HepG2 (cell line): Measurements from ENCODE around the gene PTPRU. TPM values are rescaled to one million over a fixed set of nuclear protein-coding genes. Genes with fewer than 3 reads are reported as not detected.

Experiments
- ATAC-seq: fragments of 200-7000 bp; cut with Tn5 transposase; 3 replicates; pipeline ENCODE4 v1.9.1; 2020; ENCODE audit warnings: mild to moderate bottlenecking, moderate library complexity
- BruUV-seq: library from RNA; stranded (reverse); fragments of 400-500 nt; replicated peaks from 2 replicates; lab custom pipeline; 2021; lab: Mats Ljungman, UMichigan
- CTCF ChIA-PET: fragments of 300-600 bp; formaldehyde crosslinking; extraction: SDS; loops from one replicate; lab custom pipeline; 2021; ENCODE audit warnings: low total read pairs, inconsistent platforms, low intra/inter-chr PET ratio; lab: Yijun Ruan, JAX
- POLR2A ChIA-PET: fragments of 350-600 bp; sonication (Branson Sonifier 250); formaldehyde crosslinking; loops from one replicate; lab custom pipeline; 2020; ENCODE audit warnings: antibody characterized with exemption, inconsistent platforms; lab: Yijun Ruan, JAX
- DNase-seq: peaks from one replicate; pipeline ENCODE4 v3.0.0-alpha.2; 2015; ENCODE audit warnings: low spot score
- FAIRE-seq: peaks from 3 replicates; lab custom pipeline; 2011; peaks lifted over from hg19 to GRCh38; lab: Jason Lieb, UNC
- H2AFZ ChIP-seq: one replicate; pipeline ENCODE4 v1.6.1; 2011; ENCODE audit warnings: low read length, inconsistent platforms
- H3K27ac ChIP-seq: fragments of 300-600 bp; 3 replicates; pipeline ENCODE4 v1.8.0; 2011; ENCODE audit warnings: mixed run types, mild to moderate bottlenecking, mixed read lengths, low read length, inconsistent platforms; ENCODE audit not compliant: insufficient read depth; ENCODE audit errors: extremely low read length
- H3K27me3 ChIP-seq, 2 experiments: fragments of 200-600 bp in 1 of 2; 2 replicates in 1 of 2; 3 replicates in 1 of 2; pipeline versions ENCODE4 v1.6.0 to v1.8.0; 2011; ENCODE audit warnings: low read length in 2 of 2, mild to moderate bottlenecking in 2 of 2, moderate library complexity in 2 of 2, inconsistent platforms in 1 of 2; ENCODE audit not compliant: insufficient read depth in 2 of 2, control insufficient read depth in 1 of 2
- H3K36me3 ChIP-seq, 2 experiments: fragments of 200-600 bp in 1 of 2; replicated peaks in 1 of 2; 2 replicates in 1 of 2; 3 replicates in 1 of 2; pipeline versions ENCODE4 v1.5.1 to v1.8.0; 2011; ENCODE audit warnings: low read length in 2 of 2, inconsistent platforms in 1 of 2; ENCODE audit not compliant: insufficient read depth in 2 of 2, control insufficient read depth in 1 of 2
- H3K4me1 ChIP-seq: 2 replicates; pipeline ENCODE4 v1.5.1; 2012; ENCODE audit warnings: low read length, inconsistent platforms; ENCODE audit not compliant: insufficient read depth
- H3K4me2 ChIP-seq: 2 replicates; pipeline ENCODE4 v1.6.0; 2011; ENCODE audit warnings: low read depth, low read length, inconsistent platforms
- H3K4me3 ChIP-seq, 3 experiments: fragments of 200-600 bp in 1 of 3; sonication (generic), shearing (Covaris generic) in 1 of 3; replicated peaks in 1 of 3; 2 replicates each; pipeline ENCODE4 v1.5.1; 2011 to 2016; ENCODE audit warnings: low read length in 3 of 3, inconsistent platforms in 2 of 3, low read depth in 2 of 3, mild to moderate bottlenecking in 2 of 3, control low read depth in 1 of 3, mixed read lengths in 1 of 3; ENCODE audit not compliant: insufficient read depth in 1 of 3
- H3K79me2 ChIP-seq: one replicate; pipeline ENCODE4 v1.6.1; 2011; ENCODE audit warnings: low read length, inconsistent platforms; ENCODE audit not compliant: insufficient read depth
- H3K9ac ChIP-seq: 2 replicates; pipeline ENCODE4 v1.6.0; 2011; ENCODE audit warnings: mild to moderate bottlenecking, low read depth, low read length, inconsistent platforms; ENCODE audit not compliant: insufficient read depth
- H3K9me3 ChIP-seq: 2 replicates; pipeline ENCODE4 v1.5.1; 2012; ENCODE audit warnings: mild to moderate bottlenecking, low read length
- H4K20me1 ChIP-seq: 2 replicates; pipeline ENCODE4 v1.6.0; 2011; ENCODE audit warnings: inconsistent platforms, mild to moderate bottlenecking, low read length, moderate library complexity; ENCODE audit not compliant: insufficient read depth
- HNRNPK ChIP-seq: fragments of 200-400 bp; formaldehyde crosslinking; IDR thresholded peaks from 2 replicates; pipeline ENCODE4 v1.6.1; 2018; ENCODE audit warnings: low read length, low read depth, moderate library complexity, mild to moderate bottlenecking; ENCODE audit not compliant: poor library complexity, severe bottlenecking
- JDP2 ChIP-seq: sonication (generic); formaldehyde crosslinking; IDR thresholded peaks from 2 replicates; pipeline ENCODE4 v1.8.1; 2022; ENCODE audit warnings: missing genetic modification reagents, borderline replicate concordance
- KDM5B ChIP-seq: sonication (generic); formaldehyde crosslinking; IDR thresholded peaks from 2 replicates; pipeline ENCODE4 v1.4.0; 2020; ENCODE audit warnings: missing genetic modification reagents, mild to moderate bottlenecking, borderline replicate concordance
- KLF11 ChIP-seq: IDR thresholded peaks from 2 replicates; pipeline ENCODE4 v1.6.1; 2016; ENCODE audit warnings: missing compliant biosample characterization
- NFRKB ChIP-seq: fragments of 450-650 bp; IDR thresholded peaks from 2 replicates; pipeline ENCODE4 v1.6.1; 2017
- PHF20 ChIP-seq: sonication (generic); formaldehyde crosslinking; IDR thresholded peaks from 2 replicates; pipeline ENCODE4 v1.5.0; 2020; ENCODE audit warnings: mild to moderate bottlenecking, missing genetic modification reagents
- SPEN ChIP-seq: sonication (generic); formaldehyde crosslinking; IDR thresholded peaks from 2 replicates; pipeline ENCODE4 v1.5.1; 2020; ENCODE audit warnings: low read depth, mild to moderate bottlenecking, missing genetic modification reagents
- TMF1 ChIP-seq: sonication (generic); formaldehyde crosslinking; IDR thresholded peaks from 2 replicates; pipeline ENCODE4 v1.8.1; 2022; ENCODE audit warnings: low read depth, missing genetic modification reagents
- ZNF296 ChIP-seq: sonication (generic); formaldehyde crosslinking; conservative IDR thresholded peaks from 2 replicates; pipeline ENCODE4 v1.5.0; 2020; ENCODE audit warnings: mild to moderate bottlenecking, missing genetic modification reagents
- ZNF432 ChIP-seq: sonication (generic); formaldehyde crosslinking; IDR thresholded peaks from 2 replicates; pipeline ENCODE4 v1.5.0; 2020; ENCODE audit warnings: missing genetic modification reagents, mild to moderate bottlenecking, borderline replicate concordance
- ZNF557 ChIP-seq: sonication (generic); formaldehyde crosslinking; IDR thresholded peaks from 2 replicates; pipeline ENCODE4 v1.4.0; 2020; ENCODE audit warnings: missing genetic modification reagents
- ZNF75D ChIP-seq: sonication (generic); formaldehyde crosslinking; IDR thresholded peaks from 2 replicates; pipeline ENCODE4 v1.8.1; 2023; ENCODE audit warnings: missing genetic modification reagents, mild to moderate bottlenecking, borderline replicate concordance
- WGBS: methylation state at CpG from one replicate; pipeline ENCODE4 v1.1.6; 2017; ENCODE audit warnings: low lambda C conversion rate; 5-methylcytosine and 5-hydroxymethylcytosine counted together
- in situ Hi-C: cut with HindIII; loops from 2 replicates; pipeline ENCODE4 v1.10.0; 2017; ENCODE audit warnings: low pct_unique_long_range_greater_than_20kb; ENCODE audit not compliant: extremely low pct_ligation_motif_present
- intact Hi-C: fragments of 100-400 bp; cut with micrococcal nuclease; formaldehyde crosslinking; loops from one replicate; pipeline ENCODE4 v1.10.0; 2022; ENCODE audit not compliant: unreplicated experiment
- polyA plus RNA-seq, 8 experiments: library from polyadenylated mRNA; depleted of rRNA in 3 of 8; stranded (reverse) in 7 of 8; unstranded in 1 of 8; fragments of >200 nt; fragmentation: Illumina TruSeq in 4 of 8; extraction: Trizol in 4 of 8; gene quantifications; 2 replicates each; pipeline versions ENCODE4 v1.2.1 to v1.2.3, GENCODE V29; 2011 to 2016; ENCODE audit warnings: low read depth in 4 of 8, missing spikeins in 1 of 8, mixed read lengths in 1 of 8; ENCODE audit not compliant: insufficient read depth in 1 of 8
- total RNA-seq, 5 experiments: library from RNA; depleted of rRNA; stranded (reverse); fragments of >200 nt; fragmentation: Illumina TruSeq; extraction: Trizol; gene quantifications; 2 replicates each; pipeline ENCODE4 v1.2.3, GENCODE V29; 2016; ENCODE audit warnings: low read depth in 1 of 5
- TF ChIP-seq, protein P1 (sequence below): IDR thresholded peaks from 2 replicates; pipeline ENCODE4 v1.6.1; 2016; ENCODE audit warnings: missing genetic modification reagents, missing compliant biosample characterization
- TF ChIP-seq, protein P2 (sequence below): sonication (generic); formaldehyde crosslinking; IDR thresholded peaks from 2 replicates; pipeline ENCODE4 v1.5.0; 2020; ENCODE audit warnings: missing genetic modification reagents
- TF ChIP-seq, protein P3 (sequence below): sonication (generic); formaldehyde crosslinking; IDR thresholded peaks from 2 replicates; pipeline ENCODE4 v1.5.1; 2020; ENCODE audit warnings: mild to moderate bottlenecking, missing genetic modification reagents, borderline replicate concordance

Gene PTPRU
- total and polyA plus RNA-seq, 2 of the 13 experiments (the other 11 are each of a cell fraction or from before 2014, with no cell fraction given), result 21.6 to 22.3 TPM

DNA sequence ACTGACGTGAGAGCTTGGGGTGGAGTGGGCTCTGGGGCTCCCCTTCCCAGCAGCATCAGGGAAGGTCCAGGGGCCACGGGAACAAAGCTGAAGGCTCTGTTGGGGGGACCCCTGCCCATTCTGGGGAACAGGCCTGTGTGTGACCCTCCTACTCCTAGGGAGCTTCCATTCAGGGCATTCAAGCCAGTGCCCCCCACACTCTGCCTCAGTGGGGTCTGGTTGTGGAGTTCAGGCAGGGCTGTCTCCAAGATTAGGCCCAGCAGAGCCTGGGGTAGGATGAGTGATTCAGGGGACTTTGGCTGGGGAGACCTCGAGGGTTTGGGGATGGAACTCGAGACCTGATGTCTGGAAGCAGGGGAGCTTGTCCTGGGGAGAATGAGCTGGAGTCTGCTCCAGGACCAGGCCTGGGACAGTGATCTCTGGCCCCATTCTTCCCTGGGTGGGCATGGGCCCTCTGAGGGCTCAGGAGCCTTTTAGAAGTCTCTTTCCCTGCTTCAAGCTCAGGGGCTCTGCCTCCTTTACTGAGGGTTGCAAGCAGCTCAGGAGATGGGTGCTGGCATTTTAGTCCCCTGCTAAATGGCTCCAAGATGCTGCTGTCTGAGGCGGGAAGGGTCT, 81.7 kb downstream of the PTPRU start:
- H4K20me1 ChIP-seq, result no peaks in the 10 kb centered on the region
- peaks cover 13% of the 10 kb centered on the region for H3K4me1 ChIP-seq
- H2AFZ ChIP-seq, result no peak overlapping the region
- no TSS peak for BruUV-seq
- H3K27me3 ChIP-seq, result no peaks in the 10 kb centered on the region
- WGBS, result 90% methylated on average over 2 of the region's 5 CpGs
- no peaks in the 10 kb centered on the region for H3K9me3 ChIP-seq
- in situ Hi-C loops (no loop called here), intact Hi-C loops (no loop called here)
- no peak overlapping the region for H3K9ac ChIP-seq
- ChIA-PET CTCF (no interaction called here), POLR2A (no interaction called here)
- no peaks in the 10 kb centered on the region for H3K79me2 ChIP-seq
- FAIRE-seq (no peak), ATAC-seq (no peak), DNase-seq (no peak)
- no peak overlapping the region for H3K4me3 ChIP-seq
- H3K27ac ChIP-seq, result no peak overlapping the region
- TF ChIP-seq, protein P1, sequence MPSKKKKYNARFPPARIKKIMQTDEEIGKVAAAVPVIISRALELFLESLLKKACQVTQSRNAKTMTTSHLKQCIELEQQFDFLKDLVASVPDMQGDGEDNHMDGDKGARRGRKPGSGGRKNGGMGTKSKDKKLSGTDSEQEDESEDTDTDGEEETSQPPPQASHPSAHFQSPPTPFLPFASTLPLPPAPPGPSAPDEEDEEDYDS (CRISPR knock-in tag), result no peak
- TF ChIP-seq PHF20 (CRISPR knock-in tag) (no peak), SPEN (no peak), KDM5B (CRISPR knock-in tag) (no peak)
- TF ChIP-seq, protein P2, sequence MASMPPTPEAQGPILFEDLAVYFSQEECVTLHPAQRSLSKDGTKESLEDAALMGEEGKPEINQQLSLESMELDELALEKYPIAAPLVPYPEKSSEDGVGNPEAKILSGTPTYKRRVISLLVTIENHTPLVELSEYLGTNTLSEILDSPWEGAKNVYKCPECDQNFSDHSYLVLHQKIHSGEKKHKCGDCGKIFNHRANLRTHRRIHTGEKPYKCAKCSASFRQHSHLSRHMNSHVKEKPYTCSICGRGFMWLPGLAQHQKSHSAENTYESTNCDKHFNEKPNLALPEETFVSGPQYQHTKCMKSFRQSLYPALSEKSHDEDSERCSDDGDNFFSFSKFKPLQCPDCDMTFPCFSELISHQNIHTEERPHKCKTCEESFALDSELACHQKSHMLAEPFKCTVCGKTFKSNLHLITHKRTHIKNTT, result no peak
- H3K36me3 ChIP-seq, result peaks cover 4 to 26% of the 10 kb centered on the region in 2 experiments; a peak in 3 of 5 replicates
- H3K4me2 ChIP-seq, result no peak overlapping the region

DNA sequence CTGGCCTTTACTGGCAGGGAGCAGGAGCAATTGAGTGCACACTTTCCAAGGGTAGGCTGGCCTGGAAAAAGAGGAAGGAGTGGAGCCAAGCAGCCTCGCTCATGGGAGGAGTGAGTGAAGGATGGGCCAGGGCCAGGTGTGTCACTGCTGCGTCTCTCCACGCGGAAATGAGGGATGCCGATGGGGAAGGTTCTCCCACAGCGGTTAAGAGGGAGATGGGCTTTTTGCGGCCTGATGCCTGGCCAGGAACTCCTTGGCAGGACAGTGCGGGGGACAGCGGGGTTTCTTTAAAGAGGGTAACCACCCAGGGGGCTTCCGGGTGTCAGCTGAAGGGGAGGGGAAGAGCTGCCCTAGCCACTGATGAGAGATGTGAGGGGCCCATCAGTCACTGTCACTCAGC, 82.4 kb downstream of the PTPRU start:
- H3K4me1 ChIP-seq, result peaks cover 13% of the 10 kb centered on the region
- no peak overlapping the region for H3K27ac ChIP-seq
- H3K9me3 ChIP-seq, result no peaks in the 10 kb centered on the region
- no peak overlapping the region for H3K9ac ChIP-seq
- ChIA-PET POLR2A (interaction anchor here (1.2 kb wide), 1 partner anchor 447 kb away, joined by 3 read pairs; no protein-coding TSS in a partner anchor), CTCF (no interaction called here)
- ATAC-seq (no peak), DNase-seq (no peak), FAIRE-seq (no peak)
- H4K20me1 ChIP-seq, result no peaks in the 10 kb centered on the region
- no peak overlapping the region for H3K4me2 ChIP-seq
- peaks cover 4 to 26% of the 10 kb centered on the region in 2 experiments; a peak in 3 of 5 replicates for H3K36me3 ChIP-seq
- H3K27me3 ChIP-seq, result no peaks in the 10 kb centered on the region
- H3K79me2 ChIP-seq, result no peaks in the 10 kb centered on the region
- no peak overlapping the region for H3K4me3 ChIP-seq
- BruUV-seq, result no TSS peak
- intact Hi-C loops (no loop called here), in situ Hi-C loops (no loop called here)
- H2AFZ ChIP-seq, result no peak overlapping the region
- 88% methylated on average over 7 of the region's 10 CpGs for WGBS
- no peak for TF ChIP-seq ZNF75D (CRISPR knock-in tag)
- TF ChIP-seq TMF1 (CRISPR knock-in tag), result no peak
- no peak for TF ChIP-seq ZNF296
- no peak for TF ChIP-seq ZNF432 (CRISPR knock-in tag)
- TF ChIP-seq, protein P3, sequence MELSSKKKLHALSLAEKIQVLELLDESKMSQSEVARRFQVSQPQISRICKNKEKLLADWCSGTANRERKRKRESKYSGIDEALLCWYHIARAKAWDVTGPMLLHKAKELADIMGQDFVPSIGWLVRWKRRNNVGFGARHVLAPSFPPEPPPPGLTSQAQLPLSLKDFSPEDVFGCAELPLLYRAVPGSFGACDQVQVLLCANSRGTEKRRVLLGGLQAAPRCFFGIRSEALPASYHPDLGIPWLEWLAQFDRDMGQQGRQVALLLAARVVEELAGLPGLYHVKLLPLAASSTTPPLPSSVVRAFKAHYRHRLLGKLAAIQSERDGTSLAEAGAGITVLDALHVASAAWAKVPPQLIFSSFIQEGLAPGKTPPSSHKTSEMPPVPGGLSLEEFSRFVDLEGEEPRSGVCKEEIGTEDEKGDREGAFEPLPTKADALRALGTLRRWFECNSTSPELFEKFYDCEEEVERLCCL (CRISPR knock-in tag), result no peak
- TF ChIP-seq KLF11 (CRISPR knock-in tag), result no peak
- TF ChIP-seq JDP2, result no peak
- no peak for TF ChIP-seq HNRNPK
- TF ChIP-seq NFRKB, result no peak
- no peak for TF ChIP-seq ZNF557 (CRISPR knock-in tag)
